ENCODE results near the gene HOXD11.

The HOXD11 gene

DNA sequence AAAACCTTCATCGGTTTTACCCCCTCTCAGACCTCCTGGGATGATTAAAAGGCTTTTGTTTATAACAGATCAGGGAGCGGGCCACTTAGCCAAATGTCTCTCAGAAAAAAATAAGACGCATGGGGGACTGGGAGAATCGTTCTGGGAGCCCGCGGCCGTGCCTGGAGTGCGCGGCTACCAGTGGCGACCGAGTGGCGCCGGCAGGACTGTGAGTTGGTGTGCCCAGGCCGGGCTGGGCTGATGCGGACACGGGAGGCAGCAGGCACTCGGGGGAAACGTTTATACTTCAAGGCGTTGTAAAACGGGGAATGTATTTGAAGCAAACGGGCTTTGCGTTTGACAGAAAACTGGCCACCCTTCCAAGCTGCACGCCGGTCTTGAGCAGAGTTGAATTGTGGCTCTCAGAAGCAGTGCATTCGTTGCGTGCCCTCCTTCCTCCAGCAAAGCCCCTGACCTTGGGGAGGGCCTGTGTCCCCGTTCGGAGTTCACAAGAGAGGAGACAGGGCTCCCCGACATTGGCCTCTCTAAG lies 4.8 kb downstream of the HOXD11 start:
- TF ChIP-seq MAX (IDR thresholded peaks at IDR 0.05; ENCODE audit: low read depth, low read length) (no peak), MYC (IDR thresholded peaks at IDR 0.05; ENCODE audit: low read depth, low read length) (no peak), CTCF (IDR thresholded peaks at IDR 0.05; ENCODE audit: low read depth, low read length) (no peak), POLR2A (IDR thresholded peaks at IDR 0.05; ENCODE audit: extremely low read depth, insufficient read length) (no peak)
- no peak overlapping the region for H3K4me3 ChIP-seq (ENCODE audit: low read depth, low read length)
- DNase-seq (ENCODE audit: low read depth) = no peak

- H3K4me3 ChIP-seq (ENCODE audit: low read depth, low read length) = no peak overlapping the region
- TF ChIP-seq POLR2A (IDR thresholded peaks at IDR 0.05; ENCODE audit: extremely low read depth, insufficient read length) (no peak), MAX (IDR thresholded peaks at IDR 0.05; ENCODE audit: low read depth, low read length) (no peak), MYC (IDR thresholded peaks at IDR 0.05; ENCODE audit: low read depth, low read length) (no peak), CTCF (IDR thresholded peaks at IDR 0.05; ENCODE audit: low read depth, low read length) (no peak)
- DNase-seq (ENCODE audit: low read depth) = no peak
These were observed 5.6 kb downstream of the HOXD11 start for GRCh38 chr2:176112375-176113302.

DNA sequence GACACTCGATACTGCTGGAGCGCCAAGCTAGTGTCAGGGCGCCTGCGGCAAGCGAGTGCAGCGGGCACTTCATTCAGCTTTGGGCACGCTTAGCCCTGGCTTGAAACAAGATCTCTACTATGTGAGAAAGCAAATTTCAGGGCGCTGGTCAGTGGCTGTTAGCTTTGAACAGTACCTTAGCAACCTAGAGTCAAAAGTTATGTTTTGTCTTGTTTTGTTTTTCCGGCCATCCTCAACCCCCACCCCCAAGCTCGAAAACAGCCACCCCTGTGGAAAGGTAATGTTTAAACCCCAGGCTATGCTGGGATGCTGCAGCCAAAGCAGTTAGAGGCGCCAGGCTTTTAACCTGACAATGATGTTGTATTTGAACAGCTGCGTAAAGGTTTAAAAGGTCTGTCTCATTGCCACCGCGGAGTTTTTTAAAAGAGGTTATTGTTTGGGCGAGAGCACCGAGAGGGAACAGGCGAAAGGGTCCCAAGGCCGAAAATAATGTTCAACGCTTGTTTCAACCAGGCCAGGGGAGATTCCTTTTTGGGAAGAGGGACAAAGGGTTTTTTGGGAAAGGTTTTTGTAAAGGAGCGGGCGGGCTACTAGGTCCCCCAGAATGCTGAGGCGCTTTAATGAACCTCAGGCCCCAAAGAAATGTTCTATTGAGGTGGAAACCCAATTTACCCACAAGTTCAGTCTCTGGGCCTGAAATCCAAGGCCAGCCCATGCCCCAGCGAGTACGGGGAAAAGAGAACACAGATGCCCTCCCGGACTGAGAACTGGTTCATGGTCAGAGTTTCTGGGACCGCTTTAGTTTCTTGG lies 7.2 kb downstream of the HOXD11 start:
- H3K4me3 ChIP-seq (ENCODE audit: low read depth, low read length) = no peak overlapping the region
- no peak for DNase-seq (ENCODE audit: low read depth)
- TF ChIP-seq POLR2A (IDR thresholded peaks at IDR 0.05; ENCODE audit: extremely low read depth, insufficient read length) (no peak), MYC (IDR thresholded peaks at IDR 0.05; ENCODE audit: low read depth, low read length) (no peak), MAX (IDR thresholded peaks at IDR 0.05; ENCODE audit: low read depth, low read length) (no peak), CTCF (IDR thresholded peaks at IDR 0.05; ENCODE audit: low read depth, low read length) (no peak)

DNA sequence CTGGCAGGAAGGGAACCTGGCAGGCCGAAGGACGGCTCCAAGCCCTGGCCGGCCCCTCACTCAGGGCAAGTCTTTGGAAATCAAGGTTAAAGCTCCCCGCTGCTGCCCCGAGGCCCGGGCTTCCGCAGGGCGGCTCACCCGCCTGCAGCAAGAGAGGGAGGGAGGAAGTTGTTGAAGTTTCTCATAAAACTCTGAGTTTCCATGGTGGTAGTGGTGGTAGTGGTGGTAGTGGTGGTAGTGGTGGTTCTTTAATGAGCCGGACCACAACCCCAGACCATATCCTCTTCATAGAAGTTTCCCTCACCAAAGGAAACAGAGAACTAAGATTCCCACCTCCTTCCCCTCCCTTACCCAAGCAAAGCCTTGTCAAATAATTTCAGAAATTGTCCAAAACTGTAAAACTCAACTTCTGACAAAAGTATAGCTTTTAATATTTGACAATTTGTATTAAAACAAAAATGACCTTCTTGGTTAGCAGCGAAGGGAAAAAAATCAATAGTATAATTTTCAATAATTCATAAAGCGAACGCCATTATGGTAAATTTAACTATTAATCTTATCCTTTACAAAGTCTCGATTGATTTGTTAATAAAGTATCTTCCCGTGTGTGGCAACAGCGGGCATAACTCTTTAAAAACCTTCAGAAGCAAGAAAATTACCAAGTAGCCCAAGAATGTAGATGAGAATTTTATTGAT lies 8.0 kb downstream of the HOXD11 start:
- H3K4me3 ChIP-seq (ENCODE audit: low read depth, low read length) = no peak overlapping the region
- peak; percentile 86 for DNase-seq (ENCODE audit: low read depth)
- TF ChIP-seq MAX (IDR thresholded peaks at IDR 0.05; ENCODE audit: low read depth, low read length) (no peak), POLR2A (IDR thresholded peaks at IDR 0.05; ENCODE audit: extremely low read depth, insufficient read length) (no peak), MYC (IDR thresholded peaks at IDR 0.05; ENCODE audit: low read depth, low read length) (no peak), CTCF (IDR thresholded peaks at IDR 0.05; ENCODE audit: low read depth, low read length) (no peak)
